Measurements from ENCODE around the gene TTC34.
A peak's percentile ranks its signal among the peaks of the same experiment; 100 is the strongest.
"Not testable (repeated sequence)": the region's sequence is repeated elsewhere in the genome, so short reads cannot be mapped to it uniquely, and the experiment has no call there.

TTC34 gene

GRCh38 chr1:2659806-2660205 lies 141.7 kb downstream of the TTC34 start:
- DNase-seq, result not testable (repeated sequence)

GRCh38 chr1:2657909-2658308 lies 143.6 kb downstream of the TTC34 start:
- not testable (repeated sequence) for DNase-seq

DNA sequence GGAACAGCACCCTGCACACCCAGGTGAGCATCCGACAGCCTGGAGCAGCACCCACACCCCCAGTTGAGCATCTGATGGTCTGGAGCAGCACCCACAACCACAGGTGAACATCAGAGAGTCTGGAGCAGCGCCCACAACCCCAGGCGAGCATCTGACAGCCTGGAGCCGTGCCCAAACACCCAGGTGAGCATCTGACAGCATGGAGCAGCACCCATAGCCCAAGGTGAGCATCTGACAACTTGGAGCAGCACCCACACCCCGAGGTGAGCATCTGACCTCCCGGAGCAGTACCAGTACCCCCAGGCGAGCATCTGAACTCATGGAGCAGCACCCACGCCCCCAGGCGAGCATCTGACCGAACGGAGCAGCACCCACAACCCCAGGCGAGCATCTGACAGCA lies 144.4 kb downstream of the TTC34 start:
- DNase-seq, result not testable (repeated sequence)

GRCh38 chr1:2655598-2656434 lies 145.7 kb downstream of the TTC34 start:
- DNase-seq, result not testable (repeated sequence)

DNA sequence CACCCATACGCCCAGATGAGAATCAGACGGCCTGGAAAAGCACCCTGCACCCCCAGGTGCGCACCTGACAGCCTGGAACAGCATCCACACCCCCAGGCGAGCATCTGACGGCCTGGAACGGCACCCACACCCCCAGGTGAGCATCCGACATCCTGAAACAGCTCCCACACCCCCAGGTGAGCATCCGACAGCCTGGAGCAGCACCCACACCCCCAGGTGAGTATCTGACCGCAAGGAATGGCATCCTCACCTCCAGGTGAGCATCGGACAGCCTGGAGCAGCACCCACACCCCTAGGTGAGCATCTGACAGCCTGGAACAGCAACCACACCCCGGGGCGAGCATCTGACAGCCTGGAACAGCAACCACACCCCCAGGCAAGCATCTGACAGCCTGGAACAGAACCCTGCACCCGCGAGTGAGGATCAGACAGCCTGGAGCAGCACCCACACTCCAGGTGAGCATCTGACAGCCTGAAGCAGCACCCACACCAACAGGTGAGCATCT lies 147.0 kb downstream of the TTC34 start:
- not testable (repeated sequence) for DNase-seq

DNA sequence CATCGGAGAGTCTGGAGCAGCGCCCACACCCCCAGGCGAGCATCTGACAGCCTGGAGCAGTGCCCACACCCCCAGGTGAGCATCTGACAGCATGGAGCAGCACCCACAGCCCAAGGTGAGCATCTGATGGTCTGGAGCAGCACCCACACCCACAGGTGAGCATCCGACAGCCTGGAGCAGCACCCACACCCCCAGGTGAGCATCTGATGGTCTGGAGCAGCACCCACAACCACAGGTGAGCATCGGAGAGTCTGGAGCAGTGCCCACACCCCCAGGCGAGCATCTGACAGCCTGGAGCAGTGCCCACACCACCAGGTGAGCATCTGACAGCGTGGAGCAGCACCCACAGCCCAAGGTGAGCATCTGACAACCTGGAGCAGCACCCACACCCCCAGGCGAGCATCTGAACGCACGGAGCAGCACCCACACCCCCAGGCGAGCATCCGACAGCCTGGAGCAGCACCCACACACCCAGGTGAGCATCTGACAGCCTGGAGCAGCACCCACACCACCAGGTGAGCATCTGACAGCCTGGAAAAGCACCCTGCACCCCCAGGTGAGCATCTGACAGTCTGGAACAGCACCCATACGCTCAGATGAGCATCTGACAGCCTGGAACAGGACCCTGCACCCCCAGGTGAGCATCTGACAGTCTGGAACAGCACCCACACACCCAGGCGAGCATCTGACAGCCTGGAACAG lies 147.6 kb downstream of the TTC34 start:
- DNase-seq, result not testable (repeated sequence)

- DNase-seq, result not testable (repeated sequence)
Observed at GRCh38 chr1:2652926-2653571, 148.4 kb downstream of the TTC34 start.

- not testable (repeated sequence) for DNase-seq
Observed at GRCh38 chr1:2652152-2652925, 149.2 kb downstream of the TTC34 start.

DNA sequence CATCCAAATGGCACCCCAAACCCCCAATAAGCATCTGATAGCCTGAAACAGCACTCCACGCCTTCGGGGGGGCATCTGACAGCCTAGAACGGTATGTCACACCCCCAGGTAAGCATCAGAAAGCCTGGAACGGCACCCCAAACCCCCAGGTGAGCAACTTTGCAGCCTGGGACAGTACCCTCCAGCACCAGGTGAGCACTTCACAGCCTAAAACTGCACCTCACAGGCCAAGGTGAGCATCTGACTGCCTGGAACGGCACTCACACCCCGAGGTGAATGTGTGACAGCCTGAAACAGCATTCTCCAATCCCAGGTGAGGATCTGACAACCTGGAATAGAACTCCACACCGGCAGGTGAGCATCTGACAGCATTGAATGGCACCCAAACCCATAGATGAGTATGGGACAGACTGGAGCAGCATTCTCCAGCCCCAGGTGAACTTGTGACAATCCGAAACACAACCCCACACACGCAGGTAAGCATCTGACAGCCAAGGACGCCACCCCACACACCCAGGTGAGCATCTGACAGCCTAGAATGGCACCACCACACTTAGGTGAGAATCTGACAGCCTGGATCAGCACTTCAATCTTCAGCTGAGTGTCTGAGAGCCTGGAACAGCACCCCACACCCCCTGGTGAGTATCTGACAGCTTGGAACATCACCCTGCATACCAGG lies 150.4 kb downstream of the TTC34 start:
- no peak for DNase-seq

- no peak for DNase-seq
Observed at GRCh38 chr1:2646837-2647236, 154.7 kb downstream of the TTC34 start.

DNA sequence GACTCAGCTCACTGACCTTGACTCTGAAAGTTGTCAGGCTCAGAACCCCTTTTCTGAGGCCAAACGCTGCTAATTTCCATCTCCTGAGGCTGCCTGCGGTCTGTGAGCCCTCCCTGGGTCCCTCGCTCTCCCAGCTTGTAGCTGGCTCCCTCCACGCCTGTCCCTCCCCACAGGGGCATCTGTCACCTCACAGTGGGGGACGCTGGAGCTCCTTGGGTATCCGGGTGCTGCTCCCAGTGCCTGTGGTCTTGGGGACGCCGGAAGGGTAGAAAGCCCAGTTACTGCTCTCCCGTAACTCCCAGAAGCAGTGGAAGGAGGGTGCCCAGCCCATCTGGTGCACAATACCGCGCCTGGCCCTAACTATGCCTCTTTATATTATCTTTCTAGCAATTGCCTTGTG lies 155.7 kb downstream of the TTC34 start:
- DNase-seq, result no peak

DNA sequence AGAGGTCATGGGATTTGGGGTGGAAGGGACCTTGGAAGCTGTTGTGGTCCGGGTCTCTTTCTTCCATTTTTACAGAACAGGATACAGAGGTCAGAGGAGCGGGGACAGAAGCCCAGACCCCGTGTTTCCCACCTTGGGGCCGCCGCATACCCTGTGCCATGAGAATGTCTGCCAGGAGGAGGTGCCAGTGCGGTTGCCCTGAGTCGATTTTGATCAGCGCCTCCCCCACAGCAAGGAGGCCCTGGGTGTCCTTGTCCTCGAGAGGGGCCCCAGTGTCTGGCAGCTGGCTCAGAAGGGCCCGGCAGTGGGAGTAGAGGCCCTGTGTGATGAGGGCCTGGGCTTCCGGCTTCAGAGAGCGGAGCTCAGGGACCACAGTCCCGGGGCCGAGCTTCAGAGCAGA lies 156.3 kb downstream of the TTC34 start:
- no peak for DNase-seq

GRCh38 chr1:2644591-2645101 lies 156.8 kb downstream of the TTC34 start:
- DNase-seq, result no peak

GRCh38 chr1:2644171-2644570 lies 157.3 kb downstream of the TTC34 start:
- DNase-seq, result no peak

DNA sequence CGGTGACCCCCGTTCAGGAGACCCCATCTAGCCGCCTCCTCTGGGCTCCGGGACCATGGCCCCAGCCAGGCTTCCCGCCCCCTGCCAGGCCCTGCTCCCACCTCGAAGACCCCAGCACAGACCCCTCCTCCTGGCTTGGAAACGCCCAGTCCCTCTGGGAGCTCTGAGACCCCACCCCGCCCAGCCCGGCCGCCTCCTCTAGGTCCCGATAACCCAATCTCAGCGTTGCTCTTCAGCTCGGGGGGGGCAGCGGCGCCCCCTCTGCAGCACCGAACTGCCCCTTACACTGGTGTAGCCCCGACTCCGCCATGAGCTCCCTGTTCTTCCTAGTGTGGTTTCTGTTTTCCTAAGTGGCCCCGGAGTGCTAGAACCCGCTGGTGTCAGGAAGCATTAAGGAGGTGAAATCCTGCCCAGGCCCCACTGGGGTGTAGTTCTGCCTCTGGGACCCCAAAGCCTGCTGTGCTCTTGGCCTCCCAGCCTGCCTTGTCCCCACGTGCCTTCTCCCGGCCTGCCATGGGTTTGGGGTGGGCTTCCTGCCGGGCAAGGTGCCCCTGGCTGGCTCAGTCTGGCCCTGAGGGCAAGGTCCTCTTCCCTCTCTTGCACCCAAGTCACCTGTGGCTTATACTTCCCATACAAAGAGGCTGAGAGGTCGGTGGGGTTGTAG lies 157.9 kb downstream of the TTC34 start:
- no peak for DNase-seq

DNA sequence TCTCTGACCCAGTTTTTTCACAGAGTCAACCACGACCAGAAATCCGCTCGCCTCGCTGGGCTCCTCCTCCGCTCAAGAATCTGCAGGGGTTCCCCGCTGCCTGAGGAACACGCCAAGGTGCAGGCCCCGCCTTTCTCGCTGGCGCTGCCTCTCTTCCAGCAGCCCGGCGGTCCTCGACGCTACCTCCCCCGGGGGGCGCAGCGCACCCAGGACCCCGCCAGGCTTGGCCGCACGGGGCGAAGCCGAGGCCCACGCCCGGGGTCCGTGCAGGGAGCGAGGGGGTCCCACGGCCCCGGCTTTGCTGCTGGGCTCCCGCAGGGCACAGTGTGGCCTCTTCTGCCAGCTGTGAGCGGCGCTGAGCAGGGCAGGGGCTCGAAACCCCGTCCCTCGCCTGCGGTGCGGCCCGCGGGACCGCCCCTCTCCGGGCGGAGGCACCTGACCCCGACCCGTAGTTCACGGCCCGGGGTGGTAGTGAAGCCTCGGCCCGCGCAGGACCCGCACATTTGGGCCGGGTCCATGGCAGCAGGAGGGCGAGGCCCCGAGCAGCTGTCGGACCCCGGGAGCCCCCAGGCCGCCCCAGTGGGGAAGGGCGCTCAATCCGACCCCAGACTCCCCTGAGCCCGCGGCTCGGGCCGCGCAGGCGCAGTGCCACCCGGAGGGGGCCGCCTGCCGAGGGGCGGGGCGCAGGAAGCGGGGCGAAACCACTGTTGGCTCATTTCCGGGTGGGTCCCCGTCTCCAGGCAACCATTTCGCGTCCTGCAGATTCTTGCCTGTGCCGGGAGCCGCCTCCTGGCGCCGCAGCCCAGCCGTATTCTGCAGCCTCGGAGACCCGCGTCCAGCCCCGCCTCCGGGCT lies 158.7 kb downstream of the TTC34 start:
- peak; percentile 83 for DNase-seq

GRCh38 chr1:2642131-2642559 lies 159.3 kb downstream of the TTC34 start:
- DNase-seq, result no peak

GRCh38 chr1:2641381-2642130 lies 159.9 kb downstream of the TTC34 start:
- DNase-seq, result no peak

- no peak for DNase-seq
Observed at GRCh38 chr1:2640626-2641025, 160.9 kb downstream of the TTC34 start.
